Measurements from ENCODE around the gene PPP4R3B.
"Not testable (repeated sequence)": the region's sequence is repeated elsewhere in the genome, so short reads cannot be mapped to it uniquely, and the experiment has no call there.

The PPP4R3B gene

DNA sequence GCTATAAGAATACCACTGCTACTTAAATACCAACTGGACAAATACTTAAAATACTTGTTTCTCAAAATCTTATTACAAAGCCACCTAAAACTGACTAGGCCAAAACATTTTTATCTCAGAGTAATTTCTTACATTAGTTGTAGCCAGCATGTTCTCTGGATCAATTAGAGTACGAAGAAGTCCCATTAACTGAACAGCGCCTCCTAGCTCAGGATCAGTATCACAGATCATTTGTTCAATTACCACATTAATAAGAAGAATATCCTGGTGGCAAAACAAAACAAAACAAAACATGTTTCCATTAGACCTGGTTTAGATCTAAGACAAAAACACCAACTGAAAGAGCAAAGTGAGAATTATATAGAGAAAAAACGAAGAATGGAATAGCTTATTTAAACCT lies 36.0 kb downstream of the PPP4R3B start (continued):
- TF ChIP-seq, protein P1, sequence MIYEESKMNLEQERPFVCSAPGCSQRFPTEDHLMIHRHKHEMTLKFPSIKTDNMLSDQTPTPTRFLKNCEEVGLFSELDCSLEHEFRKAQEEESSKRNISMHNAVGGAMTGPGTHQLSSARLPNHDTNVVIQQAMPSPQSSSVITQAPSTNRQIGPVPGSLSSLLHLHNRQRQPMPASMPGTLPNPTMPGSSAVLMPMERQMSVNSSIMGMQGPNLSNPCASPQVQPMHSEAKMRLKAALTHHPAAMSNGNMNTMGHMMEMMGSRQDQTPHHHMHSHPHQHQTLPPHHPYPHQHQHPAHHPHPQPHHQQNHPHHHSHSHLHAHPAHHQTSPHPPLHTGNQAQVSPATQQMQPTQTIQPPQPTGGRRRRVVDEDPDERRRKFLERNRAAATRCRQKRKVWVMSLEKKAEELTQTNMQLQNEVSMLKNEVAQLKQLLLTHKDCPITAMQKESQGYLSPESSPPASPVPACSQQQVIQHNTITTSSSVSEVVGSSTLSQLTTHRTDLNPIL (CRISPR knock-in tag; IDR thresholded peaks at IDR 0.05; ENCODE audit: low read depth) = no peak
- TF ChIP-seq ARNTL (CRISPR knock-in tag; IDR thresholded peaks at IDR 0.05; ENCODE audit: borderline replicate concordance, low read depth) (no peak), SNAI2 (CRISPR knock-in tag; IDR thresholded peaks at IDR 0.05) (no peak)

DNA sequence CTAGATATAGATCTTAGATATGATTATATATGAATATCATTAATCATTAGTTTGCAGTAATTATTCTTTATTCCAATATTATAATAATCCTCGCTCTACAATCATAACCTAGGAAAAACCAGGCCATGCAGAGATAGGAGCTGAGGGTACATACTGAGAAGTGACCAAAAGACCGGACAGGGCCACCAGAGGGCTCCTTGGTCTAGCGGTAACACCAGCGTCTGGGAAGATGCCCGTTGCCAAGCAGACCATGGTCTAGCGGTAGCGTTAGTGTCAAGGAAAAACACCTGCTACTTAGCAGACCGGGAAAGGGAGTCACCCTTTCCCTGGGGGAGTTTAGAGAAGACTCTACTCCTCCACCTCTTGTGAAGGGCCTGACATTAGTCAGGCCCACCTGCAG lies 48.4 kb downstream of the PPP4R3B start:
- not testable (repeated sequence) for ATAC-seq

DNA sequence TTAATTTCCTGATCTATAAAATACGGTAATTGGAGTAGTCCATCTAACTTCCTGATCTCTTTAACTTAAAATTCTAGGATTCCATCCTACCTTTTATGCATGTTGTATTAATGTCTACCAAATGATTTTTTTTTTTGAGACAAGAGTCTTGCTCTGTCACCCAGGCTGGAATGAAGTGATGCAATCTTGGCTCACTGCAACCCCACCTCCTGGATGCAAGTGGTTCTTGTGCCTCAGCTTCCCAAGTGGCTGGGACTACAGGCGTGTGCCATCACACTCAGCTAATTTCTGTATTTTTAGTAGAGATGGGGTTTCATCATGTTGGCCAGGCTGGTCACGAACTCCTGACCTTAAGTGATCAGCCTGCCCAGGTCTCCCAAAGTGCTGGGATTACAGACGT lies 50.1 kb downstream of the PPP4R3B start:
- TF ChIP-seq ESRRG (CRISPR knock-in tag; IDR thresholded peaks at IDR 0.05) (no peak), GLIS3 (CRISPR knock-in tag; IDR thresholded peaks at IDR 0.05) (no peak), PPARA (CRISPR knock-in tag; IDR thresholded peaks at IDR 0.05; ENCODE audit: borderline replicate concordance) (no peak), ARNTL (CRISPR knock-in tag; IDR thresholded peaks at IDR 0.05; ENCODE audit: borderline replicate concordance, low read depth) (no peak)
- ATAC-seq = no peak

DNA sequence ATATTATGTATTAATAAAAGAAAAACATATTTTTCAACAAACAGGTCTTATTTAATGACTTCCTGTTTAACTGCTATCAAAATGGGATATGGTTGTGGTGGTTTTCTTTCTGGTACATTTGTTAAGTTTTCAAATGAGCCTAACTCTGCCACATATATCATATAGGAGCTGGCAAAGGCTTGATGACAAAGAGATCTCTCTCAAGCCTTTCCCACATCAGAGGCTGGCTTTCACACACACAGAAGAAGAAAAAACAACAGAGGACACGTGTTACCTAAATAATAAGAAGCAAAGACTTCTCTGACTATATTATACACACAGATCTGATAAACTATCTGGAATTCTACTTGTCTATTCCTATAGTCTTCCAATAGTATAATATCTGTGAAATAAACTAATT lies 51.8 kb downstream of the PPP4R3B start:
- no peak for TF ChIP-seq ZNF565 (CRISPR knock-in tag; conservative IDR thresholded peaks at IDR 0.05; ENCODE audit: low read depth)
- no peak for TF ChIP-seq RARB (CRISPR knock-in tag; IDR thresholded peaks at IDR 0.05)
- TF ChIP-seq PPARA (CRISPR knock-in tag; IDR thresholded peaks at IDR 0.05; ENCODE audit: borderline replicate concordance) = no peak
- no peak for TF ChIP-seq ZNF70 (CRISPR knock-in tag; IDR thresholded peaks at IDR 0.05)
- no peak for TF ChIP-seq TOX (CRISPR knock-in tag; IDR thresholded peaks at IDR 0.05; ENCODE audit: borderline replicate concordance)
- no peak for TF ChIP-seq ZFP3 (CRISPR knock-in tag; IDR thresholded peaks at IDR 0.05)
- no peak for TF ChIP-seq OSR1 (CRISPR knock-in tag; IDR thresholded peaks at IDR 0.05)
- TF ChIP-seq GLIS3 (CRISPR knock-in tag; IDR thresholded peaks at IDR 0.05) = no peak
- TF ChIP-seq ARNTL (CRISPR knock-in tag; IDR thresholded peaks at IDR 0.05; ENCODE audit: borderline replicate concordance, low read depth) = no peak
- TF ChIP-seq SNAI2 (CRISPR knock-in tag; IDR thresholded peaks at IDR 0.05) = no peak
- no peak for TF ChIP-seq ZNF8 (CRISPR knock-in tag; IDR thresholded peaks at IDR 0.05)
- TF ChIP-seq CSDC2 (CRISPR knock-in tag; IDR thresholded peaks at IDR 0.05) = no peak
- no peak for TF ChIP-seq ZFP30 (CRISPR knock-in tag; IDR thresholded peaks at IDR 0.05)
- no peak for TF ChIP-seq BACH2 (CRISPR knock-in tag; IDR thresholded peaks at IDR 0.05; ENCODE audit: borderline replicate concordance)
- TF ChIP-seq, protein P1 (CRISPR knock-in tag; IDR thresholded peaks at IDR 0.05; ENCODE audit: low read depth) = no peak
- TF ChIP-seq ESRRG (CRISPR knock-in tag; IDR thresholded peaks at IDR 0.05) = no peak

DNA sequence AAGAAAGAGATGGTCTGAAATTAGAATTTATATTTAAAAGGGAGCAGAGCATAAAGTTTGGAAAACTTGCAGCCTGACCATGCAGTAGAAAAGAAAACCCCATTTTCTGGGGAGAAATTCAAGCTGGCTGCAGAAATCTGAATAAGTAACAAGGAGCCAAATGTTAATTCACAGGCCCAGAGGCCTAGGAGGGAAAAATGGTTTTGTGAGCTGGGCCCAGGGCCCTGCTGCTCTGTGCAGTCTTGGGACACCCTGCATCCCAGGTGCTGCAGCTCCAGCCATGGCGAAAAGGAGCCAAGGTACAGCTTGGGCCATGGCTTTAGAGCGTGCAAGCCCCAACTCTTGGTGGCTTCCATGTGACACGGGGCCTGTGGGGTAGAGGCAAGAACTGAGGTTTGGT lies 56.6 kb downstream of the PPP4R3B start:
- TF ChIP-seq, protein P2, sequence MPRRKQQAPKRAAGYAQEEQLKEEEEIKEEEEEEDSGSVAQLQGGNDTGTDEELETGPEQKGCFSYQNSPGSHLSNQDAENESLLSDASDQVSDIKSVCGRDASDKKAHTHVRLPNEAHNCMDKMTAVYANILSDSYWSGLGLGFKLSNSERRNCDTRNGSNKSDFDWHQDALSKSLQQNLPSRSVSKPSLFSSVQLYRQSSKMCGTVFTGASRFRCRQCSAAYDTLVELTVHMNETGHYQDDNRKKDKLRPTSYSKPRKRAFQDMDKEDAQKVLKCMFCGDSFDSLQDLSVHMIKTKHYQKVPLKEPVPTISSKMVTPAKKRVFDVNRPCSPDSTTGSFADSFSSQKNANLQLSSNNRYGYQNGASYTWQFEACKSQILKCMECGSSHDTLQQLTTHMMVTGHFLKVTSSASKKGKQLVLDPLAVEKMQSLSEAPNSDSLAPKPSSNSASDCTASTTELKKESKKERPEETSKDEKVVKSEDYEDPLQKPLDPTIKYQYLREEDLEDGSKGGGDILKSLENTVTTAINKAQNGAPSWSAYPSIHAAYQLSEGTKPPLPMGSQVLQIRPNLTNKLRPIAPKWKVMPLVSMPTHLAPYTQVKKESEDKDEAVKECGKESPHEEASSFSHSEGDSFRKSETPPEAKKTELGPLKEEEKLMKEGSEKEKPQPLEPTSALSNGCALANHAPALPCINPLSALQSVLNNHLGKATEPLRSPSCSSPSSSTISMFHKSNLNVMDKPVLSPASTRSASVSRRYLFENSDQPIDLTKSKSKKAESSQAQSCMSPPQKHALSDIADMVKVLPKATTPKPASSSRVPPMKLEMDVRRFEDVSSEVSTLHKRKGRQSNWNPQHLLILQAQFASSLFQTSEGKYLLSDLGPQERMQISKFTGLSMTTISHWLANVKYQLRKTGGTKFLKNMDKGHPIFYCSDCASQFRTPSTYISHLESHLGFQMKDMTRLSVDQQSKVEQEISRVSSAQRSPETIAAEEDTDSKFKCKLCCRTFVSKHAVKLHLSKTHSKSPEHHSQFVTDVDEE (CRISPR knock-in tag; IDR thresholded peaks at IDR 0.05) = no peak
- TF ChIP-seq, protein P3, sequence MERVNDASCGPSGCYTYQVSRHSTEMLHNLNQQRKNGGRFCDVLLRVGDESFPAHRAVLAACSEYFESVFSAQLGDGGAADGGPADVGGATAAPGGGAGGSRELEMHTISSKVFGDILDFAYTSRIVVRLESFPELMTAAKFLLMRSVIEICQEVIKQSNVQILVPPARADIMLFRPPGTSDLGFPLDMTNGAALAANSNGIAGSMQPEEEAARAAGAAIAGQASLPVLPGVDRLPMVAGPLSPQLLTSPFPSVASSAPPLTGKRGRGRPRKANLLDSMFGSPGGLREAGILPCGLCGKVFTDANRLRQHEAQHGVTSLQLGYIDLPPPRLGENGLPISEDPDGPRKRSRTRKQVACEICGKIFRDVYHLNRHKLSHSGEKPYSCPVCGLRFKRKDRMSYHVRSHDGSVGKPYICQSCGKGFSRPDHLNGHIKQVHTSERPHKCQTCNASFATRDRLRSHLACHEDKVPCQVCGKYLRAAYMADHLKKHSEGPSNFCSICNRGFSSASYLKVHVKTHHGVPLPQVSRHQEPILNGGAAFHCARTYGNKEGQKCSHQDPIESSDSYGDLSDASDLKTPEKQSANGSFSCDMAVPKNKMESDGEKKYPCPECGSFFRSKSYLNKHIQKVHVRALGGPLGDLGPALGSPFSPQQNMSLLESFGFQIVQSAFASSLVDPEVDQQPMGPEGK (CRISPR knock-in tag; IDR thresholded peaks at IDR 0.05; ENCODE audit: borderline replicate concordance) = no peak
- no peak for TF ChIP-seq TOX (CRISPR knock-in tag; IDR thresholded peaks at IDR 0.05; ENCODE audit: borderline replicate concordance)
- TF ChIP-seq ARNTL (CRISPR knock-in tag; IDR thresholded peaks at IDR 0.05; ENCODE audit: borderline replicate concordance, low read depth) = no peak
- no peak for TF ChIP-seq ZFP30 (CRISPR knock-in tag; IDR thresholded peaks at IDR 0.05)
- TF ChIP-seq ISL1 (CRISPR knock-in tag; IDR thresholded peaks at IDR 0.05) = no peak
- TF ChIP-seq ZNF70 (CRISPR knock-in tag; IDR thresholded peaks at IDR 0.05) = no peak
- TF ChIP-seq OSR1 (CRISPR knock-in tag; IDR thresholded peaks at IDR 0.05) = no peak
- no peak for TF ChIP-seq PPARA (CRISPR knock-in tag; IDR thresholded peaks at IDR 0.05; ENCODE audit: borderline replicate concordance)
- no peak for TF ChIP-seq SNAI2 (CRISPR knock-in tag; IDR thresholded peaks at IDR 0.05)

More for the DNA sequence above, 51.8 kb downstream of the PPP4R3B start:
- no peak for ATAC-seq

More for the DNA sequence above, 56.6 kb downstream of the PPP4R3B start:
- no peak for ATAC-seq

Measured in SK-N-SH treated with all-trans-retinoic acid at 6 μM for 48 hours (cell line).